Right lobe of liver (tissue), 4 donors: ENCODE data around the gene CPLX1.

Source experiments
- POLR2A ChIP-seq: fragments of 450-650 bp; IDR thresholded peaks from one replicate; pipeline ENCODE4 v1.6.1; 2017; ENCODE audit warnings: antibody characterized with exemption, mild to moderate bottlenecking
- TF ChIP-seq, protein P1 (sequence below), 4 donors: fragments of 200-600 bp in 3 of 4; fragments of 450-650 bp in 1 of 4; IDR thresholded peaks; one replicate each; pipeline versions ENCODE4 v1.5.1 to v1.8.0; 2016 to 2022; ENCODE audit warnings: antibody characterized with exemption in 4 of 4, mild to moderate bottlenecking in 2 of 4
- donor health status: DM: no; HTN: no; CAD: no.
- donor health status: DM: no; HTN: no; CAD: no.
- donor health status: DM: no; HTN: yes; CAD: no.

DNA sequence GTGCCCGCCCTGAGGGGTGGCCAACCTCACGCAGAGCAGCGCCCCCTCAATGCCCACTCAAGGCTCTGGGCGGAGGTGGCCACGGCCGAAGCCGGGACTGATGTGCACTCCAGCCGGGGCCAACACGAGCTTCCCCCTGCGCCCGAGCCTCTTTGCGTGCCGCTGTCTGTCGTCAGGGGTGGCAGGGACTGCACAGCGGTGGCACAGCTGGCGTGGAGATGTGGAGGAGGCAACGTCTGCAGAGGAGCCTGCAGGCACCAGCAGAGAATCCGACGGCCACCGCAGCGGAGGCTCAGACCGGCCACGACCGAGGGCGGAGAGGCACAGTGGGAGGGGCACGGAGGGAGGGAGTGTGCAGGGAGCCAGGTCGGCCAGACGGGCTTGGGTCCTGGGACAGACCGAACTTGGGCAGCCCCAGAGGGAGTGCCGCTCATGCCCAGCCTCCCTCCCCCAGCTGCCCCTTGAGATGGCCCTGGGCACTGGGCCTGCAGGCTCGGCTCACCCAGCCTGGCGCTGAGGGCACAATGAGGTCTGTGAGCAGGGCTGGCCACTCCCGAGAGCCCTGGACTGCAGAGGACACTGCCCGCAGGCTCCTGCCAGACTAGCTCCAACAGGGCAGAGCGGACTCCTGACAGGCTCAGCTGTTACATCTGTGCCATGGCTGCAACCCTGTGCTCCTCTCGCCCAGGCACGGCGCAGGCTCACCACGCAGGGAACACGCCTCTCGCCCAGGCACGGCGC lies 46.5 kb upstream of the CPLX1 start:
- TF ChIP-seq, protein P1, sequence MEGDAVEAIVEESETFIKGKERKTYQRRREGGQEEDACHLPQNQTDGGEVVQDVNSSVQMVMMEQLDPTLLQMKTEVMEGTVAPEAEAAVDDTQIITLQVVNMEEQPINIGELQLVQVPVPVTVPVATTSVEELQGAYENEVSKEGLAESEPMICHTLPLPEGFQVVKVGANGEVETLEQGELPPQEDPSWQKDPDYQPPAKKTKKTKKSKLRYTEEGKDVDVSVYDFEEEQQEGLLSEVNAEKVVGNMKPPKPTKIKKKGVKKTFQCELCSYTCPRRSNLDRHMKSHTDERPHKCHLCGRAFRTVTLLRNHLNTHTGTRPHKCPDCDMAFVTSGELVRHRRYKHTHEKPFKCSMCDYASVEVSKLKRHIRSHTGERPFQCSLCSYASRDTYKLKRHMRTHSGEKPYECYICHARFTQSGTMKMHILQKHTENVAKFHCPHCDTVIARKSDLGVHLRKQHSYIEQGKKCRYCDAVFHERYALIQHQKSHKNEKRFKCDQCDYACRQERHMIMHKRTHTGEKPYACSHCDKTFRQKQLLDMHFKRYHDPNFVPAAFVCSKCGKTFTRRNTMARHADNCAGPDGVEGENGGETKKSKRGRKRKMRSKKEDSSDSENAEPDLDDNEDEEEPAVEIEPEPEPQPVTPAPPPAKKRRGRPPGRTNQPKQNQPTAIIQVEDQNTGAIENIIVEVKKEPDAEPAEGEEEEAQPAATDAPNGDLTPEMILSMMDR (IDR thresholded peaks at IDR 0.05) = no peak
- no peak for TF ChIP-seq POLR2A
